ENCODE measurements around the gene SPAG17. TPM values are rescaled to one million over a fixed set of nuclear protein-coding genes. Genes with fewer than 3 reads are reported as not detected.

Gene SPAG17
- total RNA-seq, 1 experiment from 2014 or later = not detected

GRCh38 chr1:118047650-118048224 is 137.3 kb downstream of the SPAG17 start:
- Histone ChIP-seq H3K27ac (ENCODE audit: low read depth, low read length) (no peak overlapping the region), H3K4me3 (replicated peaks in 1 of 2; ENCODE audit: low read depth in 1 of 2, low read length in 2 of 2) (no peak overlapping the region), H4K20me1 (ENCODE audit: insufficient read depth) (no peaks in the 10 kb centered on the region), H3K9ac (ENCODE audit: low read length) (no peak overlapping the region), H3K79me2 (ENCODE audit: insufficient read depth, low read length) (no peaks in the 10 kb centered on the region), H3K9me3 (ENCODE audit: control insufficient read depth in 1 of 2, insufficient read depth in 1 of 2, low read depth in 1 of 2, low read length in 2 of 2) (no peaks in the 10 kb centered on the region), H3K9me2 (ENCODE audit: insufficient read depth) (no peaks in the 10 kb centered on the region), H3K36me3 (ENCODE audit: control insufficient read depth in 1 of 2, insufficient read depth in 2 of 2, low read length in 2 of 2) (no peaks in the 10 kb centered on the region; a peak in 1 of 4 replicates), H3K4me2 (ENCODE audit: low read length) (no peak overlapping the region), H2AFZ (ENCODE audit: low read depth, low read length, poor library complexity, severe bottlenecking) (no peak overlapping the region), H3K4me1 (ENCODE audit: control insufficient read depth in 1 of 2, insufficient read depth in 2 of 2, low read length in 2 of 2) (no peaks in the 10 kb centered on the region), H3K27me3 (ENCODE audit: insufficient read depth, low read length) (no peaks in the 10 kb centered on the region)
- intact Hi-C loops (cut with micrococcal nuclease) = no loop called here
- ChIA-PET CTCF (no interaction called here), POLR2A (no interaction called here), RAD21 (ENCODE audit: low non-redundant PET in 1 of 2, low total read pairs in 2 of 2, uncharacterized antibody in 2 of 2, unreplicated experiment in 2 of 2) (no interaction called here)
- TF ChIP-seq SRF (IDR thresholded peaks at IDR 0.05; ENCODE audit: low read depth) (no peak), SIN3A (IDR thresholded peaks at IDR 0.05; ENCODE audit: low read depth) (no peak), CEBPB (IDR thresholded peaks at IDR 0.05; ENCODE audit: low read depth) (no peak), ELF1 (IDR thresholded peaks at IDR 0.05; ENCODE audit: borderline replicate concordance, low read depth) (no peak)
- no TSS peak for BruUV-seq (replicated peaks)
- DNase-seq (ENCODE audit: low read depth, low spot score) (no peak), ATAC-seq (no peak)

GRCh38 chr1:118047006-118047649 is 137.9 kb downstream of the SPAG17 start:
- Histone ChIP-seq H3K9me3 (ENCODE audit: control insufficient read depth in 1 of 2, insufficient read depth in 1 of 2, low read depth in 1 of 2, low read length in 2 of 2) (no peaks in the 10 kb centered on the region), H3K4me2 (ENCODE audit: low read length) (no peak overlapping the region), H3K27ac (ENCODE audit: low read depth, low read length) (no peak overlapping the region), H2AFZ (ENCODE audit: low read depth, low read length, poor library complexity, severe bottlenecking) (no peak overlapping the region), H3K36me3 (ENCODE audit: control insufficient read depth in 1 of 2, insufficient read depth in 2 of 2, low read length in 2 of 2) (no peaks in the 10 kb centered on the region; a peak in 1 of 4 replicates), H3K4me1 (ENCODE audit: control insufficient read depth in 1 of 2, insufficient read depth in 2 of 2, low read length in 2 of 2) (no peaks in the 10 kb centered on the region), H3K27me3 (ENCODE audit: insufficient read depth, low read length) (no peaks in the 10 kb centered on the region), H3K4me3 (replicated peaks in 1 of 2; ENCODE audit: low read depth in 1 of 2, low read length in 2 of 2) (no peak overlapping the region), H3K79me2 (ENCODE audit: insufficient read depth, low read length) (no peaks in the 10 kb centered on the region), H3K9ac (ENCODE audit: low read length) (no peak overlapping the region), H4K20me1 (ENCODE audit: insufficient read depth) (no peaks in the 10 kb centered on the region), H3K9me2 (ENCODE audit: insufficient read depth) (no peaks in the 10 kb centered on the region)
- ATAC-seq = no peak
- BruUV-seq (replicated peaks) = no TSS peak
- POLR2A ChIA-PET = no interaction called here
- intact Hi-C loops (cut with micrococcal nuclease) = no loop called here
- no peak for DNase-seq (ENCODE audit: low read depth, low spot score)
- RAD21 ChIA-PET (ENCODE audit: low non-redundant PET in 1 of 2, low total read pairs in 2 of 2, uncharacterized antibody in 2 of 2, unreplicated experiment in 2 of 2) = no interaction called here
- CTCF ChIA-PET = no interaction called here
- TF ChIP-seq SIN3A (IDR thresholded peaks at IDR 0.05; ENCODE audit: low read depth) = no peak
- TF ChIP-seq RAD21 (IDR thresholded peaks at IDR 0.05; ENCODE audit: low read depth) = no peak
- no peak for TF ChIP-seq TCF7L2 (IDR thresholded peaks at IDR 0.05; ENCODE audit: borderline replicate concordance, extremely low read depth, insufficient read depth, insufficient read length)
- no peak for TF ChIP-seq FOSL1 (IDR thresholded peaks at IDR 0.05; ENCODE audit: low read depth)
- TF ChIP-seq JUND (IDR thresholded peaks at IDR 0.05) = no peak
- TF ChIP-seq CTCF (IDR thresholded peaks at IDR 0.05 in 2 of 3, conservative IDR thresholded peaks at IDR 0.05 in 1 of 3; ENCODE audit: borderline replicate concordance in 1 of 3, insufficient read depth in 1 of 3, low read depth in 2 of 3, low read length in 2 of 3) = no peak
- TF ChIP-seq CBX3 (IDR thresholded peaks at IDR 0.05; ENCODE audit: low read depth) = no peak
- TF ChIP-seq ELF1 (IDR thresholded peaks at IDR 0.05; ENCODE audit: borderline replicate concordance, low read depth) = no peak
- TF ChIP-seq REST (IDR thresholded peaks at IDR 0.05; ENCODE audit: low read depth) = no peak
- no peak for TF ChIP-seq EZH2phosphoT487 (IDR thresholded peaks at IDR 0.05; ENCODE audit: borderline replicate concordance)
- TF ChIP-seq EZH2 (IDR thresholded peaks at IDR 0.05) = no peak
- no peak for TF ChIP-seq SP1 (IDR thresholded peaks at IDR 0.05; ENCODE audit: low read depth)
- no peak for TF ChIP-seq MAX (IDR thresholded peaks at IDR 0.05)
- no peak for TF ChIP-seq EGR1 (IDR thresholded peaks at IDR 0.05; ENCODE audit: low read depth)

All from HCT116 (cell line).